Neutrophil (primary cell): ENCODE results near the gene ZNF683.
"Not testable (repeated sequence)": the region's sequence is repeated elsewhere in the genome, so short reads cannot be mapped to it uniquely, and the experiment has no call there.

Experiments used
- H3K27ac ChIP-seq: fragments of 200-600 bp; sonication (generic); 2 replicates; pipeline ENCODE4 v1.5.1; 2016; ENCODE audit warnings: mild to moderate bottlenecking, moderate library complexity
- H3K27me3 ChIP-seq: fragments of 200-600 bp; sonication (generic); 2 replicates; pipeline ENCODE4 v1.6.0; 2016; ENCODE audit warnings: mild to moderate bottlenecking
- H3K36me3 ChIP-seq: fragments of 200-600 bp; sonication (generic); 2 replicates; pipeline ENCODE4 v1.5.1; 2017
- H3K4me1 ChIP-seq, 2 experiments: fragments of 200-600 bp in 1 of 2; sonication (generic) in 1 of 2; 1 replicate in 1 of 2; 2 replicates in 1 of 2; pipeline versions ENCODE4 v1.5.1 to v1.6.1; 2013 to 2016; ENCODE audit warnings: low read depth in 1 of 2, low read length in 1 of 2, mild to moderate bottlenecking in 1 of 2, moderate library complexity in 1 of 2; ENCODE audit not compliant: control insufficient read depth in 1 of 2, insufficient read depth in 1 of 2
- H3K4me3 ChIP-seq, 2 experiments: fragments of 200-600 bp in 1 of 2; sonication (generic) in 1 of 2; 1 replicate in 1 of 2; 2 replicates in 1 of 2; pipeline ENCODE4 v1.5.1; 2013 to 2016; ENCODE audit warnings: low read depth in 1 of 2, low read length in 1 of 2, mild to moderate bottlenecking in 1 of 2, moderate library complexity in 1 of 2
- H3K9me3 ChIP-seq: fragments of 200-600 bp; sonication (generic); 2 replicates; pipeline ENCODE4 v1.5.1; 2016
- TF ChIP-seq, protein P1 (sequence below): fragments of 200-600 bp; sonication (generic); IDR thresholded peaks from 2 replicates; pipeline ENCODE4 v1.5.1; 2016; ENCODE audit warnings: antibody characterized with exemption

ZNF683 gene

DNA sequence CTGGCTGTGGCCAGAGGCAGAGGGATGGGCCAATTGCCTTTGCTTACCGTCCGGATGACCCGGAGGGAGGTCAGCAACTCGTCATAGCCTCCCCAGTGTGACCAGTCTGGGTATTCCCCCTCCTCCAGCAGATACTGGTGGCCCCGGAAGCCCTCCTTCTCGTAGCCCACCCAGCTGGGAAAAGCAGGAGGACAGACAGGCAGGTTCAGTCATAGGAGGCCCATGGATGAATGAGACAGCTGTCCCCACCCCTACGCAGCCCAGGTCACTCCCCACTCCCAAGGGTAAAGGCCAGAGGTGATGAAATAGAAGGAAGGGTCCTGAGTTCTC is 35.4 kb downstream of the ZNF683 start:
- peaks cover 41 to 42% of the 10 kb centered on the region in 2 experiments for H3K4me1 ChIP-seq
- no peaks in the 10 kb centered on the region for H3K9me3 ChIP-seq
- H3K36me3 ChIP-seq, result no peaks in the 10 kb centered on the region
- no peak overlapping the region for H3K4me3 ChIP-seq
- peaks cover 30% of the 10 kb centered on the region for H3K27me3 ChIP-seq
- H3K27ac ChIP-seq, result no peak overlapping the region
- TF ChIP-seq, protein P1, sequence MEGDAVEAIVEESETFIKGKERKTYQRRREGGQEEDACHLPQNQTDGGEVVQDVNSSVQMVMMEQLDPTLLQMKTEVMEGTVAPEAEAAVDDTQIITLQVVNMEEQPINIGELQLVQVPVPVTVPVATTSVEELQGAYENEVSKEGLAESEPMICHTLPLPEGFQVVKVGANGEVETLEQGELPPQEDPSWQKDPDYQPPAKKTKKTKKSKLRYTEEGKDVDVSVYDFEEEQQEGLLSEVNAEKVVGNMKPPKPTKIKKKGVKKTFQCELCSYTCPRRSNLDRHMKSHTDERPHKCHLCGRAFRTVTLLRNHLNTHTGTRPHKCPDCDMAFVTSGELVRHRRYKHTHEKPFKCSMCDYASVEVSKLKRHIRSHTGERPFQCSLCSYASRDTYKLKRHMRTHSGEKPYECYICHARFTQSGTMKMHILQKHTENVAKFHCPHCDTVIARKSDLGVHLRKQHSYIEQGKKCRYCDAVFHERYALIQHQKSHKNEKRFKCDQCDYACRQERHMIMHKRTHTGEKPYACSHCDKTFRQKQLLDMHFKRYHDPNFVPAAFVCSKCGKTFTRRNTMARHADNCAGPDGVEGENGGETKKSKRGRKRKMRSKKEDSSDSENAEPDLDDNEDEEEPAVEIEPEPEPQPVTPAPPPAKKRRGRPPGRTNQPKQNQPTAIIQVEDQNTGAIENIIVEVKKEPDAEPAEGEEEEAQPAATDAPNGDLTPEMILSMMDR, result no peak

DNA sequence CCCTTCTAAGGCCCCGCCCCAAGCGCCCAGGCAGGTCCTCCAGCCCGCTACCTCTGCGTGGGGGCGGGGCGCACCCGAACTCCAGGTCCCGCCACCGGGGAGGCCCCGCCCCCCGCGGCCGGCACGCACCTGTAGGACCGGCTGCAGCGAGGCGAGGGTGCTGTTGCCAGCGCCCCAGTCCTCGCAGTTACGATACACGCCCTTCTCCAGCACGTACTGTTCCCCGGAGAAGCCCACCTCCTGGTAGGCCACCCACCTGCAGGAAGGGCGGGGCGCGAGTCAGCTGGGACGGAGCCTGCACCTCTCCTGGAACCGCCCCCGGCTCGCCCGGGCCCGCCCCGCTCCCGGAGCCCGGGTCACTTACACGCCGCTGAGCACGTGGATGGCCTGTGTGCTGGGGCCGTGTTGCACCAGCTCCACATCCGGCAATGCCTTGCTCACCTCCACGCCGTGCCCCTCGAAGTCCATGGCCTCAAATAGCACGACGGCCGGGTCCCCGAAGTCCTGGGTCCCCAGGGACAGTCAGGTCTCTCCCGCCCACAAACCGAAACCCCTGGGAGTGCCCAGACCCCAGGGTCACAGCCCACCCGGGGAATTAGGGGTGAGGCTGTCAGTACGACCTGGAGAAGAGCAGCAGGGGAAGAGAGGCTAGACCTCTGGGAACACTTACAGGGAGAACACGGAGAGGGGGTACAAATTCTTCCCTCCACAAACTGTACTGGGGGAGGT is 35.9 kb downstream of the ZNF683 start:
- Histone ChIP-seq H3K4me1 (peaks cover 41 to 42% of the 10 kb centered on the region in 2 experiments), H3K27me3 (peaks cover 25% of the 10 kb centered on the region), H3K4me3 (peak overlapping the region; percentile 79 to 81), H3K27ac (peak overlapping the region; percentile 71), H3K36me3 (peaks cover under 1% of the 10 kb centered on the region), H3K9me3 (no peaks in the 10 kb centered on the region)
- TF ChIP-seq, protein P1, result no peak

DNA sequence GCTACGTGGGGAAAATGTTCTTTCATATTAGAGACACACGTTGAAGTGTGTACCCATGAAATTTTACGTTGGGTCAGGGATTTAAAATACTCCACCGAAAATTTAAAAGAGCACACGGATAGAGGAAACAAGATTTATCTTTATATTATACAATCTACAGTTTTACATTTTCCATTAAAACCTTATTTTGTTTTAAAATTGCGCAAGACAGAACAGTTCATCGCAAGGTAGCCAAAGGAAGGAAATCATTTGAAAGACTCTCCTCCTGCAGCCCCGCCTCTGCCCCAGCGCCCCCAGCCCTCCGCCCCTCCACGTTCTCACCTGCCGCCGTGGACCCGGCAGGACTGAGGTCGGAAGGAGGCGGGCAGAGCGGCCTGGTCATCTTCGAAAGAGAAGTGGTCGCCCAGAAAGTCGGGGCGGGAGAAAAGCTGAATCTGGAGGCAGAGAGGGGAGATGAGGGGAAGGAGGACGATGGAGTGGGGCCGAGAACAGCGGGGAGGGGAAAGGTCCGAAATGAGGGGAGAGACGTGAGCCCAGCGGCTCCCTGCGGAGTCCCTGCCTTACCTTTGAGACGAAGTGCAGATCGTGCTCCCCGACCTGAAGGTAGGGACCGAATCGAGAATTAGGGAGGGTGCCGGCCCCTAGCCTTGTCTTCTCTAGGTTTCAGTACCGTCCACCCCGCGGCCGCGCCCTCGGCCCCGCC is 36.6 kb downstream of the ZNF683 start:
- Histone ChIP-seq H3K27me3 (peaks cover 25% of the 10 kb centered on the region), H3K36me3 (peaks cover 7% of the 10 kb centered on the region)
- TF ChIP-seq, protein P1, result no peak

DNA sequence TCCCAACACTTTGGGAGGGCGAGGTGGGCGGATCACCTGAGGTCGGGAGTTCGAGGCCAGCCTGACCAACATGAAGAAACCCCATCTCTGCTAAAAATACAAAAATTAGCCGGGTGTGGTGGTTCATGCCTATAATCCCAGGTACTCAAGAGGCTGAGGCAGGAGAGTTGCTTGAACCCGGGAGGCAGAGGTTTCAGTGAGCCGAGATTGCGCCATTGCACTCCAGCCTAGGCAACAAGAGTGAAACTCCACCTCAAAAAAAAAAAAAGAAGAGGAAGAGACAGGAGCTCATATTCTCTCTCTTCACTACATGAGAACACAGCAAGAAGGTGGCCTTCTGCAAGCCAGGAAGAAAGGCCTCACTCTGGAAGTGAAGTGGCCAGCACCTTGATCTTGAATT is 39.2 kb downstream of the ZNF683 start:
- Histone ChIP-seq H3K4me1 (peaks cover 41 to 42% of the 10 kb centered on the region in 2 experiments), H3K36me3 (peaks cover 27% of the 10 kb centered on the region), H3K27me3 (peaks cover 18% of the 10 kb centered on the region), H3K27ac (peak overlapping the region; percentile 54)
- H3K4me3 ChIP-seq, H3K9me3 ChIP-seq: not testable (repeated sequence)

More for the DNA sequence above, 36.6 kb downstream of the ZNF683 start:
- Histone ChIP-seq H3K9me3 (no peaks in the 10 kb centered on the region), H3K27ac (peak overlapping the region; percentile 71), H3K4me1 (peaks cover 41 to 42% of the 10 kb centered on the region in 2 experiments), H3K4me3 (peak overlapping the region; percentile 79 to 81)

DNA sequence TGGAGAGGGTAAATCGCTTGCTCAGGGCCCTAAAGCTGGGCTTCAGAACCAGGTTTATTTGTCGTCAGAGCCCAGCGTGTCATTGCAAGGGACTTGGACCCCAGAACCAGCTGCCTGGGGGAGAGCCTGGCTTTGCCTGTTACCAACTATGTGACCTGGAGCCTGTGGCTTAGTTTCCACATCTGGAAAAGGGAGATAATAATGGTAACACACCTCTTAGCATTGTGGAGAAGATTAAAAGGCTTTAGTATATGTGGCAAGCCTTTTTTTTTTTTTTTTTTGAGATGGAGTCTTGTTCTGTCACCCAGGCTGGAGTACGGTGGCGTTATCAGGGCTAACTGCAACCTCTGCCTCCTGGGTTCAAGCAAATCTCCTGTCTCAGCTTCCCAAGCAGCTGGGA is 42.3 kb downstream of the ZNF683 start:
- Histone ChIP-seq H3K27me3 (no peaks in the 10 kb centered on the region), H3K36me3 (peaks cover 54% of the 10 kb centered on the region), H3K4me3 (no peak overlapping the region), H3K9me3 (no peaks in the 10 kb centered on the region), H3K4me1 (peaks cover 24 to 26% of the 10 kb centered on the region in 2 experiments), H3K27ac (no peak overlapping the region)
- TF ChIP-seq, protein P1, result no peak

DNA sequence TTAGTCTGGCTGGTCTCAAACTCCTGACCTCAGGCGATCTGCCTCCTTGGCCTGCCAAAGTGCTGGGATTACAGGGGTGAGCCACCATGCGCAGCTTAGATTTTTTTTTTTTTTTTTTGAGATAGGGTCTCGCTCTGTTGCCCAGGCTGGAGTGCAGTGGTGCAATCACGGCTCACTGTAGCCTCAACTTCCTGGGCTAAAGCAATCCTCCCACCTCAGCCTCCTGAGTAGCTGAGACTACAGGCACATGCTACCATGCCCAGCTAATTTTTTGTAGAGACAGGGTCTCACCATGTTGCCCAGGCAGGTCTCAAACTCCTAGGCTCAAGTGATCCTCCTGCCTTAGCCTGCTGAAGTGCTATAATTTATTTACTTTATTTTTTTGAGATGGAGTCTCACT is 43.2 kb downstream of the ZNF683 start:
- not testable (repeated sequence) for H3K4me3 ChIP-seq, H3K27ac ChIP-seq, H3K9me3 ChIP-seq, H3K27me3 ChIP-seq
- peaks cover 63% of the 10 kb centered on the region for H3K36me3 ChIP-seq
- peaks cover 15 to 17% of the 10 kb centered on the region in 2 experiments for H3K4me1 ChIP-seq
